HepG2 (cell line): ENCODE measurements around the gene FAM50A. TPM values are rescaled to one million over a fixed set of nuclear protein-coding genes. Genes with fewer than 3 reads are reported as not detected.

Source experiments
- HES4 ChIP-seq: sonication (generic); formaldehyde crosslinking; IDR thresholded peaks from 2 replicates; pipeline ENCODE4 v1.9.0; 2021; ENCODE audit warnings: mild to moderate bottlenecking, missing genetic modification reagents, borderline replicate concordance
- HMG20B ChIP-seq: conservative IDR thresholded peaks from 2 replicates; pipeline ENCODE4 v1.6.1; 2016; ENCODE audit warnings: missing genetic modification reagents, missing compliant biosample characterization
- KLF11 ChIP-seq: IDR thresholded peaks from 2 replicates; pipeline ENCODE4 v1.6.1; 2016; ENCODE audit warnings: missing compliant biosample characterization
- MAFG ChIP-seq: sonication (generic); formaldehyde crosslinking; IDR thresholded peaks from 2 replicates; pipeline ENCODE4 v1.5.1; 2020; ENCODE audit warnings: mild to moderate bottlenecking, missing genetic modification reagents
- MAZ ChIP-seq, 2 experiments: sonication (generic) in 1 of 2; formaldehyde crosslinking in 1 of 2; IDR thresholded peaks; 2 replicates each; pipeline versions ENCODE4 v1.5.0 to v1.6.1; 2012 to 2020; ENCODE audit warnings: low read depth in 2 of 2, mild to moderate bottlenecking in 2 of 2, borderline replicate concordance in 1 of 2, improper control_type of control experiment in 1 of 2, low read length in 1 of 2, missing genetic modification reagents in 1 of 2, moderate library complexity in 1 of 2
- PTBP1 ChIP-seq: fragments of 200-400 bp; formaldehyde crosslinking; IDR thresholded peaks from 2 replicates; pipeline ENCODE4 v1.6.1; 2018; ENCODE audit warnings: low read length, low read depth; ENCODE audit not compliant: poor library complexity, severe bottlenecking
- SMARCC2 ChIP-seq: fragments of 450-650 bp; IDR thresholded peaks from 2 replicates; pipeline ENCODE4 v1.6.1; 2017; ENCODE audit warnings: antibody characterized with exemption, mild to moderate bottlenecking
- SYNCRIP ChIP-seq: fragments of 200-400 bp; formaldehyde crosslinking; IDR thresholded peaks from 2 replicates; pipeline ENCODE4 v1.6.1; 2018; ENCODE audit warnings: mild to moderate bottlenecking, low read depth, low read length; ENCODE audit not compliant: insufficient read depth
- ZFP36 ChIP-seq: fragments of 150-350 bp; IDR thresholded peaks from 2 replicates; pipeline ENCODE4 v1.6.1; 2018; ENCODE audit warnings: borderline replicate concordance, low read length, low read depth; ENCODE audit not compliant: partially characterized antibody
- ZNF530 ChIP-seq: sonication (generic); formaldehyde crosslinking; IDR thresholded peaks from 2 replicates; pipeline ENCODE4 v1.5.0; 2020; ENCODE audit warnings: low read depth, mild to moderate bottlenecking, missing genetic modification reagents
- ZNF572 ChIP-seq: sonication (generic); formaldehyde crosslinking; IDR thresholded peaks from 2 replicates; pipeline ENCODE4 v1.5.1; 2020; ENCODE audit warnings: mild to moderate bottlenecking, missing genetic modification reagents
- ZNF747 ChIP-seq: sonication (generic); formaldehyde crosslinking; IDR thresholded peaks from 2 replicates; pipeline ENCODE4 v1.8.1; 2023; ENCODE audit warnings: missing genetic modification reagents, mild to moderate bottlenecking, borderline replicate concordance
- ZNF772 ChIP-seq: sonication (generic); formaldehyde crosslinking; IDR thresholded peaks from 2 replicates; pipeline ENCODE4 v1.5.0; 2020; ENCODE audit warnings: mild to moderate bottlenecking, missing genetic modification reagents
- polyA plus RNA-seq, 8 experiments: library from polyadenylated mRNA; depleted of rRNA in 3 of 8; stranded (reverse) in 7 of 8; unstranded in 1 of 8; fragments of >200 nt; fragmentation: Illumina TruSeq in 4 of 8; extraction: Trizol in 4 of 8; gene quantifications; 2 replicates each; pipeline versions ENCODE4 v1.2.1 to v1.2.3, GENCODE V29; 2011 to 2016; ENCODE audit warnings: low read depth in 4 of 8, missing spikeins in 1 of 8, mixed read lengths in 1 of 8; ENCODE audit not compliant: insufficient read depth in 1 of 8
- total RNA-seq, 5 experiments: library from RNA; depleted of rRNA; stranded (reverse); fragments of >200 nt; fragmentation: Illumina TruSeq; extraction: Trizol; gene quantifications; 2 replicates each; pipeline ENCODE4 v1.2.3, GENCODE V29; 2016; ENCODE audit warnings: low read depth in 1 of 5
- TF ChIP-seq, protein P1 (sequence below): sonication (generic); formaldehyde crosslinking; IDR thresholded peaks from 2 replicates; pipeline ENCODE4 v1.4.0; 2020; ENCODE audit warnings: missing genetic modification reagents
- TF ChIP-seq, protein P2 (sequence below): sonication (generic); formaldehyde crosslinking; IDR thresholded peaks from 2 replicates; pipeline ENCODE4 v1.5.1; 2020; ENCODE audit warnings: mild to moderate bottlenecking, moderate library complexity, missing genetic modification reagents
- TF ChIP-seq, protein P3 (sequence below): sonication (generic); formaldehyde crosslinking; IDR thresholded peaks from 2 replicates; pipeline ENCODE4 v1.4.0; 2020; ENCODE audit warnings: mild to moderate bottlenecking, missing genetic modification reagents
- TF ChIP-seq, protein P4 (sequence below): sonication (generic); formaldehyde crosslinking; IDR thresholded peaks from 2 replicates; pipeline ENCODE4; 2020; ENCODE audit warnings: missing genetic modification reagents, mild to moderate bottlenecking, borderline replicate concordance

The FAM50A gene
- total and polyA plus RNA-seq, 2 of the 13 experiments (the other 11 are each of a cell fraction or from before 2014, with no cell fraction given): 30.7 to 40.7 TPM

DNA sequence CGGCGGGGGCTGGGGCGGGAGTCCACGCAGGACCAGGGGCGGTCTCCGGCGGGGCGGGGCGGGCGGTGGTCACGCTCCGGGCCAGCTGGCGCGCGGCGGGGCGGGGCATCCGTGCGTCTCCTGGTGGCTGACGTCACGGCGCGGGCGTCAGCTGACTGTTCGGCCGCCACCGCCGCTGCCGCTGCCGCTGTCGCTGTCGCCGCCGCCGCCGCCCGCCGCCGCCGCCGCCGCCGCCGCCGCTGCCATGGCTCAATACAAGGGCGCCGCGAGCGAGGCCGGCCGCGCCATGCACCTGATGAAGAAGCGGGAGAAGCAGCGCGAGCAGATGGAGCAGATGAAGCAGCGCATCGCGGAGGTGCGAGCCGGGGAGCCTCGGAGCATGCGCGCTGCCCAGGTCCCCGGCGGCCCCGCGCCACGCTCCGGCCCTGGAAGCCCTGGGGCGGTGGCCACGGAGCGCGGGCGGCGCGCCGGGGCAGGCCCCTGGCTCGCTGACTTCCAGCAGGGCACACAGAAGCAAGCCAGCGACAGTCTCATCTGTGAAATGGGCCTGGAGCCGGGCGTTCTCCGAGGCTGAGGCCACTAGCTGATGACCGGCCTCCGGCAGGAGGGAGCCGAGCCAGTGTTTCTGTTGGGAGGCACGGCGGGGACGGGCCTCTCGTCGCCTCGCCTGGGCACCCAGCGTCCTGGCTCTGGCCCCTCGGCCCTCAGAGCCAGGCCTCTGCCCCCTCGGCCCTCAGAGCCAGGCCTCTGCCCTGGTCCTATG lies at the start of gene FAM50A (continued):
- TF ChIP-seq, protein P1, sequence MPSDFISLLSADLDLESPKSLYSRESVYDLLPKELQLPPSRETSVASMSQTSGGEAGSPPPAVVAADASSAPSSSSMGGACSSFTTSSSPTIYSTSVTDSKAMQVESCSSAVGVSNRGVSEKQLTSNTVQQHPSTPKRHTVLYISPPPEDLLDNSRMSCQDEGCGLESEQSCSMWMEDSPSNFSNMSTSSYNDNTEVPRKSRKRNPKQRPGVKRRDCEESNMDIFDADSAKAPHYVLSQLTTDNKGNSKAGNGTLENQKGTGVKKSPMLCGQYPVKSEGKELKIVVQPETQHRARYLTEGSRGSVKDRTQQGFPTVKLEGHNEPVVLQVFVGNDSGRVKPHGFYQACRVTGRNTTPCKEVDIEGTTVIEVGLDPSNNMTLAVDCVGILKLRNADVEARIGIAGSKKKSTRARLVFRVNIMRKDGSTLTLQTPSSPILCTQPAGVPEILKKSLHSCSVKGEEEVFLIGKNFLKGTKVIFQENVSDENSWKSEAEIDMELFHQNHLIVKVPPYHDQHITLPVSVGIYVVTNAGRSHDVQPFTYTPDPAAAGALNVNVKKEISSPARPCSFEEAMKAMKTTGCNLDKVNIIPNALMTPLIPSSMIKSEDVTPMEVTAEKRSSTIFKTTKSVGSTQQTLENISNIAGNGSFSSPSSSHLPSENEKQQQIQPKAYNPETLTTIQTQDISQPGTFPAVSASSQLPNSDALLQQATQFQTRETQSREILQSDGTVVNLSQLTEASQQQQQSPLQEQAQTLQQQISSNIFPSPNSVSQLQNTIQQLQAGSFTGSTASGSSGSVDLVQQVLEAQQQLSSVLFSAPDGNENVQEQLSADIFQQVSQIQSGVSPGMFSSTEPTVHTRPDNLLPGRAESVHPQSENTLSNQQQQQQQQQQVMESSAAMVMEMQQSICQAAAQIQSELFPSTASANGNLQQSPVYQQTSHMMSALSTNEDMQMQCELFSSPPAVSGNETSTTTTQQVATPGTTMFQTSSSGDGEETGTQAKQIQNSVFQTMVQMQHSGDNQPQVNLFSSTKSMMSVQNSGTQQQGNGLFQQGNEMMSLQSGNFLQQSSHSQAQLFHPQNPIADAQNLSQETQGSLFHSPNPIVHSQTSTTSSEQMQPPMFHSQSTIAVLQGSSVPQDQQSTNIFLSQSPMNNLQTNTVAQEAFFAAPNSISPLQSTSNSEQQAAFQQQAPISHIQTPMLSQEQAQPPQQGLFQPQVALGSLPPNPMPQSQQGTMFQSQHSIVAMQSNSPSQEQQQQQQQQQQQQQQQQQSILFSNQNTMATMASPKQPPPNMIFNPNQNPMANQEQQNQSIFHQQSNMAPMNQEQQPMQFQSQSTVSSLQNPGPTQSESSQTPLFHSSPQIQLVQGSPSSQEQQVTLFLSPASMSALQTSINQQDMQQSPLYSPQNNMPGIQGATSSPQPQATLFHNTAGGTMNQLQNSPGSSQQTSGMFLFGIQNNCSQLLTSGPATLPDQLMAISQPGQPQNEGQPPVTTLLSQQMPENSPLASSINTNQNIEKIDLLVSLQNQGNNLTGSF (CRISPR knock-in tag): no peak
- TF ChIP-seq MAZ (IDR thresholded peaks at IDR 0.05; ENCODE audit: borderline replicate concordance, low read depth, low read length) (no peak), MAZ (CRISPR knock-in tag; IDR thresholded peaks at IDR 0.05; ENCODE audit: low read depth) (0 out of 2 replicates have a peak, but pooled peaks have one; percentile 26), MAFG (CRISPR knock-in tag) (no peak), HMG20B (no peak), ZNF530 (CRISPR knock-in tag) (no peak), SYNCRIP (no peak), PTBP1 (no peak), ZNF772 (0 out of 2 replicates have a peak, but pooled peaks have one; percentile 40), HES4 (no peak), ZNF572 (CRISPR knock-in tag) (no peak), ZFP36 (no peak), KLF11 (CRISPR knock-in tag) (no peak), SMARCC2 (no peak), ZNF747 (CRISPR knock-in tag) (no peak)
- TF ChIP-seq, protein P2, sequence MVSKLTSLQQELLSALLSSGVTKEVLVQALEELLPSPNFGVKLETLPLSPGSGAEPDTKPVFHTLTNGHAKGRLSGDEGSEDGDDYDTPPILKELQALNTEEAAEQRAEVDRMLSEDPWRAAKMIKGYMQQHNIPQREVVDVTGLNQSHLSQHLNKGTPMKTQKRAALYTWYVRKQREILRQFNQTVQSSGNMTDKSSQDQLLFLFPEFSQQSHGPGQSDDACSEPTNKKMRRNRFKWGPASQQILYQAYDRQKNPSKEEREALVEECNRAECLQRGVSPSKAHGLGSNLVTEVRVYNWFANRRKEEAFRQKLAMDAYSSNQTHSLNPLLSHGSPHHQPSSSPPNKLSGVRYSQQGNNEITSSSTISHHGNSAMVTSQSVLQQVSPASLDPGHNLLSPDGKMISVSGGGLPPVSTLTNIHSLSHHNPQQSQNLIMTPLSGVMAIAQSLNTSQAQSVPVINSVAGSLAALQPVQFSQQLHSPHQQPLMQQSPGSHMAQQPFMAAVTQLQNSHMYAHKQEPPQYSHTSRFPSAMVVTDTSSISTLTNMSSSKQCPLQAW (CRISPR knock-in tag): no peak
- TF ChIP-seq, protein P3, sequence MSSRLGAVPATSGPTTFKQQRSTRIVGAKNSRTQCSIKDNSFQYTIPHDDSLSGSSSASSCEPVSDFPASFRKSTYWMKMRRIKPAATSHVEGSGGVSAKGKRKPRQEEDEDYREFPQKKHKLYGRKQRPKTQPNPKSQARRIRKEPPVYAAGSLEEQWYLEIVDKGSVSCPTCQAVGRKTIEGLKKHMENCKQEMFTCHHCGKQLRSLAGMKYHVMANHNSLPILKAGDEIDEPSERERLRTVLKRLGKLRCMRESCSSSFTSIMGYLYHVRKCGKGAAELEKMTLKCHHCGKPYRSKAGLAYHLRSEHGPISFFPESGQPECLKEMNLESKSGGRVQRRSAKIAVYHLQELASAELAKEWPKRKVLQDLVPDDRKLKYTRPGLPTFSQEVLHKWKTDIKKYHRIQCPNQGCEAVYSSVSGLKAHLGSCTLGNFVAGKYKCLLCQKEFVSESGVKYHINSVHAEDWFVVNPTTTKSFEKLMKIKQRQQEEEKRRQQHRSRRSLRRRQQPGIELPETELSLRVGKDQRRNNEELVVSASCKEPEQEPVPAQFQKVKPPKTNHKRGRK (CRISPR knock-in tag): no peak
- TF ChIP-seq, protein P4, sequence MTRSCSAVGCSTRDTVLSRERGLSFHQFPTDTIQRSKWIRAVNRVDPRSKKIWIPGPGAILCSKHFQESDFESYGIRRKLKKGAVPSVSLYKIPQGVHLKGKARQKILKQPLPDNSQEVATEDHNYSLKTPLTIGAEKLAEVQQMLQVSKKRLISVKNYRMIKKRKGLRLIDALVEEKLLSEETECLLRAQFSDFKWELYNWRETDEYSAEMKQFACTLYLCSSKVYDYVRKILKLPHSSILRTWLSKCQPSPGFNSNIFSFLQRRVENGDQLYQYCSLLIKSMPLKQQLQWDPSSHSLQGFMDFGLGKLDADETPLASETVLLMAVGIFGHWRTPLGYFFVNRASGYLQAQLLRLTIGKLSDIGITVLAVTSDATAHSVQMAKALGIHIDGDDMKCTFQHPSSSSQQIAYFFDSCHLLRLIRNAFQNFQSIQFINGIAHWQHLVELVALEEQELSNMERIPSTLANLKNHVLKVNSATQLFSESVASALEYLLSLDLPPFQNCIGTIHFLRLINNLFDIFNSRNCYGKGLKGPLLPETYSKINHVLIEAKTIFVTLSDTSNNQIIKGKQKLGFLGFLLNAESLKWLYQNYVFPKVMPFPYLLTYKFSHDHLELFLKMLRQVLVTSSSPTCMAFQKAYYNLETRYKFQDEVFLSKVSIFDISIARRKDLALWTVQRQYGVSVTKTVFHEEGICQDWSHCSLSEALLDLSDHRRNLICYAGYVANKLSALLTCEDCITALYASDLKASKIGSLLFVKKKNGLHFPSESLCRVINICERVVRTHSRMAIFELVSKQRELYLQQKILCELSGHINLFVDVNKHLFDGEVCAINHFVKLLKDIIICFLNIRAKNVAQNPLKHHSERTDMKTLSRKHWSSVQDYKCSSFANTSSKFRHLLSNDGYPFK (CRISPR knock-in tag): no peak
